ENCODE results near the gene SUB1.
A peak's percentile ranks its signal among the peaks of the same experiment; 100 is the strongest.
"Not testable (repeated sequence)": the region's sequence is repeated elsewhere in the genome, so short reads cannot be mapped to it uniquely, and the experiment has no call there.

Gene SUB1

GRCh38 chr5:32566319-32567111, 18.8 kb upstream of the SUB1 start:
- no peak for DNase-seq

GRCh38 chr5:32571128-32571527, 14.2 kb upstream of the SUB1 start:
- no peak for DNase-seq

- no peak for DNase-seq
Measured at GRCh38 chr5:32572778-32573480, 12.4 kb upstream of the SUB1 start.

GRCh38 chr5:32573481-32573854, 11.9 kb upstream of the SUB1 start:
- DNase-seq: not testable (repeated sequence)

- no peak for DNase-seq
Measured at GRCh38 chr5:32574540-32575175, 10.7 kb upstream of the SUB1 start.

GRCh38 chr5:32578363-32578762, 7.0 kb upstream of the SUB1 start:
- DNase-seq: no peak

GRCh38 chr5:32578764-32579163, 6.6 kb upstream of the SUB1 start:
- DNase-seq: no peak

- no peak for DNase-seq
Measured at GRCh38 chr5:32581010-32581785, 4.2 kb upstream of the SUB1 start.

- peak; percentile 50 for DNase-seq
Measured at GRCh38 chr5:32583582-32584232, 1.6 kb upstream of the SUB1 start.

GRCh38 chr5:32584646-32585045, 711 bp upstream of the SUB1 start:
- no peak for DNase-seq

GRCh38 chr5:32585122-32585445, 273 bp upstream of the SUB1 start:
- no peak for DNase-seq

GRCh38 chr5:32586276-32586599, 881 bp downstream of the SUB1 start:
- DNase-seq: no peak

GRCh38 chr5:32587067-32587551, 1.8 kb downstream of the SUB1 start:
- no peak for DNase-seq

GRCh38 chr5:32589416-32589815, 4.1 kb downstream of the SUB1 start:
- no peak for DNase-seq

- DNase-seq: no peak
Measured at GRCh38 chr5:32589942-32590869, 4.8 kb downstream of the SUB1 start.

- DNase-seq: no peak
Measured at GRCh38 chr5:32595118-32595517, 9.8 kb downstream of the SUB1 start.

- DNase-seq: no peak
Measured at GRCh38 chr5:32597041-32597629, 11.8 kb downstream of the SUB1 start.

- DNase-seq: no peak
Measured at GRCh38 chr5:32598260-32598937, 13.0 kb downstream of the SUB1 start.

- no peak for DNase-seq
Measured at GRCh38 chr5:32598997-32599549, 13.7 kb downstream of the SUB1 start.

- DNase-seq: no peak
Measured at GRCh38 chr5:32600054-32600622, 14.8 kb downstream of the SUB1 start.
